Measurements from ENCODE around the gene UBE2E2.
A peak's percentile ranks its signal among the peaks of the same experiment; 100 is the strongest.

Gene UBE2E2

DNA sequence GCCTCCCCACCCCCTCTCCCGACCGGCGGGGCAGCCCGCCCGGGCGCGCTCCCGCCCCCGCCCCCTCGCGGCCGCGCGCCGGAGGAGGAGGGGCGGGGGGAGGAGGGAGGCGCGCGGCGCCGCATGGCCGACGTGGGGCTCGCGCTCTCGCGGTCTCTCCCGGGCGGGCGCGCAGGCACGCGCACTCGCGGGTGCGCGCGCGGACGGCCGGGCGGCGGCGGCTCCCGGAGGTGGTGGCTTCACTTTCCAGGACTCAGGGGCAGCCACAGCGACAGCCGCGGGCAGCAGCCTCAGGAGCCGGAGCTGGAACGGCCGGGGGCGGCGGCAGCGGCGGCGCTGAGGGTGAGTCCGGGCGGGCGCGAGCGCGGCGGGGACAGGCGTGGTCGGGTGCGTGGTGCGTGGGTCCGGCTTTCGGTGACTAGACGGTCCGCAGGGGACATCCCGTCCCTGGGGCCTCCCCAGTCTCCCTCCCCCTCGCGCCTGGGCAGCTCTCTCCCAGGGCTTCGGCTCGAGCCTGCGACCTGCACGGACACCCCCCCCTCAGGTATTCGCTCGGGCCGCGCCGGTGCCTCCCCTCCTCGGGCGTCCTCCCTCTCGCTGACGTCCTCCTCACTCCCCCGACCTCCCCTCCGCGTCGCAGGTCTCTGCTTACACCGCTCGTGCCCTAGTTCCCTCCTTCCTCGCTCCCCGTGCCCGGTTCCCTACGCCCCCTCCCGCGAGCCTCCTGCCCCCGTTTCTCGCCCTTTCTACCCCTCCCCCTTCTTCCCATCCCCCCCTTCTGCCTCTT lies at the start of gene UBE2E2 (continued):
- TF ChIP-seq, protein P1, sequence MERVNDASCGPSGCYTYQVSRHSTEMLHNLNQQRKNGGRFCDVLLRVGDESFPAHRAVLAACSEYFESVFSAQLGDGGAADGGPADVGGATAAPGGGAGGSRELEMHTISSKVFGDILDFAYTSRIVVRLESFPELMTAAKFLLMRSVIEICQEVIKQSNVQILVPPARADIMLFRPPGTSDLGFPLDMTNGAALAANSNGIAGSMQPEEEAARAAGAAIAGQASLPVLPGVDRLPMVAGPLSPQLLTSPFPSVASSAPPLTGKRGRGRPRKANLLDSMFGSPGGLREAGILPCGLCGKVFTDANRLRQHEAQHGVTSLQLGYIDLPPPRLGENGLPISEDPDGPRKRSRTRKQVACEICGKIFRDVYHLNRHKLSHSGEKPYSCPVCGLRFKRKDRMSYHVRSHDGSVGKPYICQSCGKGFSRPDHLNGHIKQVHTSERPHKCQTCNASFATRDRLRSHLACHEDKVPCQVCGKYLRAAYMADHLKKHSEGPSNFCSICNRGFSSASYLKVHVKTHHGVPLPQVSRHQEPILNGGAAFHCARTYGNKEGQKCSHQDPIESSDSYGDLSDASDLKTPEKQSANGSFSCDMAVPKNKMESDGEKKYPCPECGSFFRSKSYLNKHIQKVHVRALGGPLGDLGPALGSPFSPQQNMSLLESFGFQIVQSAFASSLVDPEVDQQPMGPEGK (tag by site-specific recombination; IDR thresholded peaks at IDR 0.05) = peak; percentile 89
- TF ChIP-seq ZNF510 (tag by site-specific recombination; IDR thresholded peaks at IDR 0.05; ENCODE audit: insufficient replicate concordance) (no peak), ZNF214 (tag by site-specific recombination; IDR thresholded peaks at IDR 0.05; ENCODE audit: borderline replicate concordance) (no peak), ZNF747 (tag by site-specific recombination; IDR thresholded peaks at IDR 0.05) (no peak), ZNF558 (tag by site-specific recombination; IDR thresholded peaks at IDR 0.05) (no peak), ZNF571 (tag by site-specific recombination; IDR thresholded peaks at IDR 0.05) (no peak), ZSCAN16 (tag by site-specific recombination; IDR thresholded peaks at IDR 0.05) (no peak), GLI2 (tag by site-specific recombination; IDR thresholded peaks at IDR 0.05; ENCODE audit: borderline replicate concordance, low read depth) (no peak), GLIS2 (tag by site-specific recombination; IDR thresholded peaks at IDR 0.05) (peak; percentile 86), ZBTB48 (tag by site-specific recombination; IDR thresholded peaks at IDR 0.05) (peak; percentile 69), ZNF549 (tag by site-specific recombination; IDR thresholded peaks at IDR 0.05) (no peak), ZSCAN5A (tag by site-specific recombination; IDR thresholded peaks at IDR 0.05) (no peak), ZNF664 (tag by site-specific recombination; IDR thresholded peaks at IDR 0.05) (no peak), ZNF639 (tag by site-specific recombination; IDR thresholded peaks at IDR 0.05) (no peak), RBAK (tag by site-specific recombination; IDR thresholded peaks at IDR 0.05) (no peak), ZNF366 (tag by site-specific recombination; conservative IDR thresholded peaks at IDR 0.05) (peak; percentile 89), ZNF768 (tag by site-specific recombination; IDR thresholded peaks at IDR 0.05) (no peak), ZNF112 (tag by site-specific recombination; IDR thresholded peaks at IDR 0.05) (no peak), ZBTB6 (tag by site-specific recombination; IDR thresholded peaks at IDR 0.05) (no peak), ZNF140 (tag by site-specific recombination; IDR thresholded peaks at IDR 0.05) (no peak), TCF7L2 (IDR thresholded peaks at IDR 0.05; ENCODE audit: borderline replicate concordance, low read depth, low read length) (no peak), ZNF202 (tag by site-specific recombination; IDR thresholded peaks at IDR 0.05; ENCODE audit: borderline replicate concordance) (no peak), ZSCAN30 (tag by site-specific recombination; IDR thresholded peaks at IDR 0.05) (no peak), ZEB2 (tag by site-specific recombination; IDR thresholded peaks at IDR 0.05) (peak; percentile 66), ZFHX2 (tag by site-specific recombination; conservative IDR thresholded peaks at IDR 0.05) (peak; percentile 71), SP2 (tag by site-specific recombination; IDR thresholded peaks at IDR 0.05) (peak; percentile 28; the same call in 1 of the 2 replicates)
- TF ChIP-seq, protein P2, sequence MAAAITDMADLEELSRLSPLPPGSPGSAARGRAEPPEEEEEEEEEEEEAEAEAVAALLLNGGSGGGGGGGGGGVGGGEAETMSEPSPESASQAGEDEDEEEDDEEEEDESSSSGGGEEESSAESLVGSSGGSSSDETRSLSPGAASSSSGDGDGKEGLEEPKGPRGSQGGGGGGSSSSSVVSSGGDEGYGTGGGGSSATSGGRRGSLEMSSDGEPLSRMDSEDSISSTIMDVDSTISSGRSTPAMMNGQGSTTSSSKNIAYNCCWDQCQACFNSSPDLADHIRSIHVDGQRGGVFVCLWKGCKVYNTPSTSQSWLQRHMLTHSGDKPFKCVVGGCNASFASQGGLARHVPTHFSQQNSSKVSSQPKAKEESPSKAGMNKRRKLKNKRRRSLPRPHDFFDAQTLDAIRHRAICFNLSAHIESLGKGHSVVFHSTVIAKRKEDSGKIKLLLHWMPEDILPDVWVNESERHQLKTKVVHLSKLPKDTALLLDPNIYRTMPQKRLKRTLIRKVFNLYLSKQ (tag by site-specific recombination; IDR thresholded peaks at IDR 0.05; ENCODE audit: borderline replicate concordance) = no peak

All from HEK293 (cell line).